Endothelial cell of umbilical vein (primary cell): Measurements from ENCODE around the gene ZBTB7A. TPM values are rescaled to one million over a fixed set of nuclear protein-coding genes. Genes with fewer than 3 reads are reported as not detected.

Source experiments
- BruUV-seq: library from RNA; stranded (reverse); fragments of 400-500 nt; replicated peaks from 2 replicates; lab custom pipeline; 2021; lab: Mats Ljungman, UMichigan
- CTCF ChIA-PET: fragments of 300-600, 350-600 bp; sonication (Branson Sonifier 250); formaldehyde crosslinking; loops from one replicate; lab custom pipeline; 2021; ENCODE audit warnings: antibody characterized with exemption, inconsistent platforms; lab: Charles Lee
- POLR2A ChIA-PET: fragments of 300-600, 350-600 bp; sonication (Branson Sonifier 250); formaldehyde crosslinking; loops from one replicate; lab custom pipeline; 2021; ENCODE audit warnings: antibody characterized with exemption, inconsistent platforms; lab: Charles Lee
- DNase-seq: peaks from one replicate; pipeline ENCODE4 v3.0.0-alpha.2; 2011; ENCODE audit warnings: low read depth, low spot score
- FAIRE-seq: peaks from 2 replicates; lab custom pipeline; 2011; peaks lifted over from hg19 to GRCh38; lab: Jason Lieb, UNC
- H2AFZ ChIP-seq: 2 replicates; pipeline ENCODE4 v1.6.0; 2012; ENCODE audit warnings: low read depth, low read length, control low read depth, inconsistent platforms
- H3K27ac ChIP-seq: 2 replicates; pipeline ENCODE4 v1.5.1; 2011; ENCODE audit warnings: low read depth, mild to moderate bottlenecking, control low read depth, low read length, moderate library complexity; ENCODE audit not compliant: insufficient read depth
- H3K27me3 ChIP-seq, 2 experiments: 2 replicates each; pipeline versions ENCODE4 v1.6.0 to v1.6.1; 2011; ENCODE audit warnings: low read length in 2 of 2, mixed read lengths in 1 of 2; ENCODE audit not compliant: control insufficient read depth in 2 of 2, insufficient read depth in 2 of 2
- H3K36me3 ChIP-seq, 2 experiments: 2 replicates in 1 of 2; 3 replicates in 1 of 2; pipeline ENCODE4 v1.5.1; 2011; ENCODE audit warnings: low read length in 2 of 2, mild to moderate bottlenecking in 1 of 2, moderate library complexity in 1 of 2; ENCODE audit not compliant: control insufficient read depth in 2 of 2, insufficient read depth in 2 of 2; ENCODE audit errors: extremely low read depth in 1 of 2
- H3K4me1 ChIP-seq: 3 replicates; pipeline ENCODE4 v1.5.1; 2011; ENCODE audit warnings: mild to moderate bottlenecking, low read length; ENCODE audit not compliant: control insufficient read depth, insufficient read depth; ENCODE audit errors: extremely low read depth
- H3K4me2 ChIP-seq: 2 replicates; pipeline ENCODE4 v1.6.1; 2011; ENCODE audit warnings: low read length, control low read depth, mixed read lengths; ENCODE audit not compliant: insufficient read depth
- H3K4me3 ChIP-seq, 3 experiments: fragments of 200-600 bp in 1 of 3; sonication (generic), shearing (Covaris generic) in 1 of 3; replicated peaks in 1 of 3; 2 replicates each; pipeline ENCODE4 v1.5.1; 2011 to 2016; ENCODE audit warnings: control low read depth in 3 of 3, low read length in 3 of 3, mild to moderate bottlenecking in 2 of 3, inconsistent platforms in 1 of 3, low read depth in 1 of 3, moderate library complexity in 1 of 3; ENCODE audit not compliant: insufficient read depth in 1 of 3
- H3K79me2 ChIP-seq: 2 replicates; pipeline ENCODE4 v1.6.0; 2012; ENCODE audit warnings: low read length, inconsistent platforms; ENCODE audit not compliant: control insufficient read depth, insufficient read depth
- H3K9ac ChIP-seq: replicated peaks from 2 replicates; pipeline ENCODE3; 2011; ENCODE audit warnings: low read length, control low read depth; ENCODE audit not compliant: insufficient read depth; ENCODE audit errors: extremely low read depth
- H3K9me1 ChIP-seq: replicated peaks from 3 replicates; pipeline ENCODE4 v1.6.0; 2011; ENCODE audit warnings: mild to moderate bottlenecking, low read length; ENCODE audit not compliant: control insufficient read depth, insufficient read depth; ENCODE audit errors: extremely low read depth
- H3K9me3 ChIP-seq: replicated peaks from 2 replicates; pipeline ENCODE4 v1.5.1; 2012; ENCODE audit warnings: low read length, inconsistent platforms; ENCODE audit not compliant: control insufficient read depth, insufficient read depth
- H4K20me1 ChIP-seq: replicated peaks from 2 replicates; pipeline ENCODE3; 2011; ENCODE audit warnings: mild to moderate bottlenecking, low read length; ENCODE audit not compliant: control insufficient read depth, insufficient read depth; ENCODE audit errors: extremely low read depth
- CTCF ChIP-seq, 2 donors: IDR thresholded peaks; 1 replicate in 1 of 2; 2 replicates in 1 of 2; pipeline ENCODE4 v1.5.1; 2011; ENCODE audit warnings: low read length in 2 of 2, mild to moderate bottlenecking in 2 of 2, moderate library complexity in 2 of 2, control low read depth in 1 of 2, inconsistent platforms in 1 of 2, low read depth in 1 of 2; ENCODE audit not compliant: insufficient read depth in 1 of 2; ENCODE audit errors: extremely low read depth in 1 of 2
- EZH2 ChIP-seq: IDR thresholded peaks from 2 replicates; pipeline ENCODE4 v1.6.1; 2012; ENCODE audit warnings: borderline replicate concordance, low read depth, mild to moderate bottlenecking, moderate library complexity, low read length, inconsistent platforms; ENCODE audit not compliant: severe bottlenecking
- FOS ChIP-seq: IDR thresholded peaks from 2 replicates; pipeline ENCODE4 v1.6.1; 2011; ENCODE audit warnings: mild to moderate bottlenecking, low read length, moderate library complexity, borderline replicate concordance; ENCODE audit not compliant: insufficient read depth
- GATA2 ChIP-seq: IDR thresholded peaks from 2 replicates; pipeline ENCODE4 v1.7.0; 2011; ENCODE audit warnings: low read depth, mild to moderate bottlenecking, moderate library complexity, mixed read lengths, low read length; ENCODE audit not compliant: insufficient read length, insufficient read depth
- JUN ChIP-seq: IDR thresholded peaks from 2 replicates; pipeline ENCODE4 v1.6.1; 2011; ENCODE audit warnings: borderline replicate concordance, low read depth; ENCODE audit not compliant: insufficient read length, insufficient read depth
- MYC ChIP-seq: IDR thresholded peaks from one replicate; pipeline ENCODE4 v1.6.1; 2011; ENCODE audit warnings: mild to moderate bottlenecking, low read depth, low read length
- POLR2A ChIP-seq: IDR thresholded peaks from 2 replicates; pipeline ENCODE4 v1.6.1; 2012; ENCODE audit warnings: low read depth, mild to moderate bottlenecking, control low read depth, low read length
- POLR2AphosphoS5 ChIP-seq: IDR thresholded peaks from 2 replicates; pipeline ENCODE4 v1.6.1; 2012; ENCODE audit warnings: low read depth, mild to moderate bottlenecking, control low read depth, low read length, moderate library complexity; ENCODE audit not compliant: insufficient read depth
- dilution Hi-C: fragments of 300-500 bp; cut with MboI; formaldehyde crosslinking; loops from one replicate; pipeline ENCODE4 v1.15.0; 2019; ENCODE audit warnings: low sequenced_read_pairs; ENCODE audit not compliant: extremely low pct_ligation_motif_present
- intact Hi-C: fragments of 100-400 bp; cut with micrococcal nuclease; formaldehyde crosslinking; loops from one replicate; pipeline ENCODE4 v1.10.0; 2022
- polyA plus RNA-seq, 4 experiments: library from polyadenylated mRNA; depleted of rRNA in 3 of 4; stranded (reverse) in 3 of 4; unstranded in 1 of 4; fragments of >200 nt; gene quantifications; 2 replicates each; pipeline versions ENCODE4 v1.2.1 to v1.2.3, GENCODE V29; 2011 to 2012; ENCODE audit warnings: missing spikeins in 1 of 4
- total RNA-seq: library from RNA; stranded (reverse); gene quantifications from 2 replicates; pipeline ENCODE4 v1.2.3, GENCODE V29; 2021
- TF ChIP-seq, protein P1 (sequence below): IDR thresholded peaks from 2 replicates; pipeline ENCODE4 v1.6.1; 2011; ENCODE audit not compliant: insufficient read depth, insufficient read length

The ZBTB7A gene
- total and polyA plus RNA-seq, 2 donors (not counting 3 experiments of a cell fraction or from before 2014, with no cell fraction given) = 8.2 to 29.0 TPM

DNA sequence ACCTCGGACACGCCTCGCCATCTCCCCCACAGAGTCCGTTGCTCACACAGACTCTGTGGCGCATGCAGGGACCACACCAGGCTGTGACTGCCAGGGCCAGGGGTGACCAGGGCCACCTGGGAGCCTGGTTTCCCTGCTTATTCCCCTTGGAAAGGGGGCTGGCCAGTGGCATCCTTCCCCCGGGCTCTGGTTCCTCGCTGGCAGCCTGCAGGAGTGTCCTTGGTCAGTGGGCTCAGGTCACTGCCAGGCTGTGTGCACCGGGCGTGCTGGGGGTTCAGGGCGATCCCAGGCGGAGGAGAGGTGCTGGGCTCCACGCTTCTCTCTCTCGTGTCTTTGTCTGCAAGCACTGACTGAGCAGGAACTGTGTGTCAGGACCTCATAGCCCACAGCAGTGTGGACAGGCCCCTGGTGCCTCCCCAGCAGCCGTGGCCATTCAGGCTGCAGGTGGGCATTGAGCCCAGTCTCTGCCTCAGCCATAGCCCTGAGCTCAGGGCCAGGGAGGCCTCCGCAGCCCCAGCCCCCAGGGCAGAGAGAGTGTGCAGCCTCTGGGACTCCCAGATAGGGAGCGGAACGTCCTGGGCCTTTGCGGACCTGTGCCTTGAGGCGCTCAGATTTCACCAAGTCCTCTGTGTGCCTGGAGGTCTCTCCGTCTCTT lies 52.7 kb downstream of the ZBTB7A start:
- no TSS peak for BruUV-seq
- Histone ChIP-seq H3K9me3 (no peaks in the 10 kb centered on the region), H3K4me3 (no peak overlapping the region), H3K4me1 (peaks cover under 1% of the 10 kb centered on the region), H3K4me2 (no peak overlapping the region), H2AFZ (no peak overlapping the region), H3K27me3 (no peaks in the 10 kb centered on the region), H3K79me2 (peaks cover 36% of the 10 kb centered on the region), H3K9ac (no peak overlapping the region), H3K9me1 (no peaks in the 10 kb centered on the region), H3K36me3 (peaks cover 2 to 46% of the 10 kb centered on the region in 2 experiments), H3K27ac (no peak overlapping the region), H4K20me1 (no peaks in the 10 kb centered on the region)
- no peak for FAIRE-seq
- intact Hi-C loops = no loop called here
- ChIA-PET CTCF (no interaction called here), POLR2A (no interaction called here)
- TF ChIP-seq FOS (no peak), POLR2AphosphoS5 (no peak), JUN (no peak)
- no peak for DNase-seq
- dilution Hi-C loops = no loop called here

DNA sequence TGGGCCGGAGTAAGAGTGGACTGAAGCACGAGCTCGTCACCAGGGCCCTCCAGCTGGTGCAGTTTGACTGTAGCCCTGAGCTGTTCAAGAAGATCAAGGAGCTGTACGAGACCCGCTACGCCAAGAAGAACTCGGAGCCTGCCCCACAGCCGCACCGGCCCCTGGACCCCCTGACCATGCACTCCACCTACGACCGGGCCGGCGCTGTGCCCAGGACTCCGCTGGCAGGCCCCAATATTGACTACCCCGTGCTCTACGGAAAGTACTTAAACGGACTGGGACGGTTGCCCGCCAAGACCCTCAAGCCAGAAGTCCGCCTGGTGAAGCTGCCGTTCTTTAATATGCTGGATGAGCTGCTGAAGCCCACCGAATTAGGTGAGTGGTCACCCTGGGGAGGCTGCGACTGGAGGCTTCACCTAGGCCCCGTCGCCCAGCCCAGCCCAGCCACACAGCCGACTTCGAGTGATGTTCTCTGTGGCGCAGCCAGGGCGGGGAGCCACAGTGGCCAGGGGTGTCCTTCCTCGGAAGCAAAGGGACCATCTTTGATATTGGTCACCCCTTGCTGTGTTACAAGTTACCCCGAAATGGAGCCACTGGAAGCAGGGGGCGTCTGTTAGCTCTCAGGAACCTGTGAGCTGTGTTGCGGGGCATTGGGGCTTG lies 53.6 kb downstream of the ZBTB7A start:
- DNase-seq (no peak), FAIRE-seq (no peak)
- POLR2A ChIA-PET = no interaction called here
- Histone ChIP-seq H3K4me1 (peaks cover 7% of the 10 kb centered on the region), H3K4me2 (no peak overlapping the region), H3K4me3 (no peak overlapping the region), H2AFZ (no peak overlapping the region), H3K9me3 (no peaks in the 10 kb centered on the region), H3K9me1 (no peaks in the 10 kb centered on the region), H3K79me2 (peaks cover 40% of the 10 kb centered on the region), H3K27me3 (no peaks in the 10 kb centered on the region), H4K20me1 (no peaks in the 10 kb centered on the region), H3K27ac (no peak overlapping the region), H3K36me3 (peaks cover 2 to 39% of the 10 kb centered on the region in 2 experiments), H3K9ac (no peak overlapping the region)
- intact Hi-C loops (no loop called here), dilution Hi-C loops (no loop called here)
- TF ChIP-seq GATA2 = no peak
- no peak for TF ChIP-seq JUN
- no peak for TF ChIP-seq CTCF (IDR thresholded peaks at IDR 0.05; ENCODE audit: extremely low read depth in 1 of 2, insufficient read depth in 1 of 2, low read depth in 1 of 2, low read length in 2 of 2)
- TF ChIP-seq MYC = no peak
- no peak for TF ChIP-seq FOS
- no peak for TF ChIP-seq POLR2A
- TF ChIP-seq POLR2AphosphoS5 = no peak
- no peak for TF ChIP-seq EZH2
- TF ChIP-seq, protein P1, sequence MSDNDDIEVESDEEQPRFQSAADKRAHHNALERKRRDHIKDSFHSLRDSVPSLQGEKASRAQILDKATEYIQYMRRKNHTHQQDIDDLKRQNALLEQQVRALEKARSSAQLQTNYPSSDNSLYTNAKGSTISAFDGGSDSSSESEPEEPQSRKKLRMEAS = no peak
- CTCF ChIA-PET = no interaction called here
- BruUV-seq = no TSS peak
